NCI-H1048 (cell line): ENCODE results near the gene SYTL3.

ENCODE experiments used
- DNase-seq: peaks from one replicate; lab custom pipeline; 2025; lab: John Stamatoyannopoulos, UW

SYTL3 gene

GRCh38 chr6:158759966-158760617, 110.2 kb downstream of the SYTL3 start:
- DNase-seq: no peak

- DNase-seq: no peak
Measured at GRCh38 chr6:158760618-158761250, 110.9 kb downstream of the SYTL3 start.

GRCh38 chr6:158761746-158762145, 111.9 kb downstream of the SYTL3 start:
- no peak for DNase-seq

GRCh38 chr6:158762787-158763433, 113.1 kb downstream of the SYTL3 start:
- DNase-seq: no peak

GRCh38 chr6:158763434-158764182, 113.8 kb downstream of the SYTL3 start:
- no peak for DNase-seq

- DNase-seq: no peak
Measured at GRCh38 chr6:158764183-158764849, 114.5 kb downstream of the SYTL3 start.

- DNase-seq: no peak
Measured at GRCh38 chr6:158764926-158765325, 115.1 kb downstream of the SYTL3 start.

- no peak for DNase-seq
Measured at GRCh38 chr6:158765499-158766068, 115.7 kb downstream of the SYTL3 start.

GRCh38 chr6:158766621-158767455, 117.0 kb downstream of the SYTL3 start:
- no peak for DNase-seq

- DNase-seq: no peak
Measured at GRCh38 chr6:158767709-158768108, 117.9 kb downstream of the SYTL3 start.

- DNase-seq: no peak
Measured at GRCh38 chr6:158768436-158768835, 118.6 kb downstream of the SYTL3 start.

- no peak for DNase-seq
Measured at GRCh38 chr6:158769234-158769770, 119.4 kb downstream of the SYTL3 start.

- DNase-seq: no peak
Measured at GRCh38 chr6:158769771-158770432, 120.0 kb downstream of the SYTL3 start.

- no peak for DNase-seq
Measured at GRCh38 chr6:158770533-158771330, 120.9 kb downstream of the SYTL3 start.

- DNase-seq: no peak
Measured at GRCh38 chr6:158771399-158772152, 121.7 kb downstream of the SYTL3 start.

GRCh38 chr6:158772172-158772571, 122.3 kb downstream of the SYTL3 start:
- DNase-seq: no peak

- no peak for DNase-seq
Measured at GRCh38 chr6:158772851-158773371, 123.1 kb downstream of the SYTL3 start.
